Measurements from ENCODE around the gene CLDN5.

DNA sequence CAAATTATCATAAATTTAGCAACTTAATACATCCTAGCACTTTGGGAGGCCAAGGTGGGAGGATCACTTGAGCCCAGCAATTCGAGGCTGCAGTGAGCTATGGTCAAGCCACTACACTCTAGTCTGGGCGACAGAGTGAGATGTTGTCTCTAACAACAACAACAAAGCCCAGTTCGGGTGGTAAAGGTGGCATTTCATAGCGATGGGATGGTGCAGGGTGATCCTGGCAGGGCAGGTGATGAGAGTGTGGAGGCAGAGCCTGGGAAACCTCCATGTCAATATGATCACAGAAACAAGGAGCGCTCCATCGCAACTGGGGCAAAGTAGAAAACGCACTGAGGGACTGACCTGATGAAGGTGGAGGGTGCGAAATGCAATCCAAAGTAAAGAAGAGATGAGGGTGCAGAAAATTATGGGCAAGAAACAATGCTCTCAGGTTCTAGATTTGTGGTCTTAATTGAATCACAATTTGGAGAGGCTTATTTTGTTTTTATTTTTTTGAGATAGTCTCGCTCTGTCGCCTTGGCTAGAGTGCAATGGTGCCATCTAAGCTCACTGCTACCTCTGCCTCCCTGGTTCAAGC, 32.8 kb upstream of the CLDN5 start:
- no peak for TF ChIP-seq EZH2 (IDR thresholded peaks at IDR 0.05; ENCODE audit: borderline replicate concordance, insufficient read depth, low read depth, low read length, poor library complexity, severe bottlenecking)
- TF ChIP-seq, protein P1, sequence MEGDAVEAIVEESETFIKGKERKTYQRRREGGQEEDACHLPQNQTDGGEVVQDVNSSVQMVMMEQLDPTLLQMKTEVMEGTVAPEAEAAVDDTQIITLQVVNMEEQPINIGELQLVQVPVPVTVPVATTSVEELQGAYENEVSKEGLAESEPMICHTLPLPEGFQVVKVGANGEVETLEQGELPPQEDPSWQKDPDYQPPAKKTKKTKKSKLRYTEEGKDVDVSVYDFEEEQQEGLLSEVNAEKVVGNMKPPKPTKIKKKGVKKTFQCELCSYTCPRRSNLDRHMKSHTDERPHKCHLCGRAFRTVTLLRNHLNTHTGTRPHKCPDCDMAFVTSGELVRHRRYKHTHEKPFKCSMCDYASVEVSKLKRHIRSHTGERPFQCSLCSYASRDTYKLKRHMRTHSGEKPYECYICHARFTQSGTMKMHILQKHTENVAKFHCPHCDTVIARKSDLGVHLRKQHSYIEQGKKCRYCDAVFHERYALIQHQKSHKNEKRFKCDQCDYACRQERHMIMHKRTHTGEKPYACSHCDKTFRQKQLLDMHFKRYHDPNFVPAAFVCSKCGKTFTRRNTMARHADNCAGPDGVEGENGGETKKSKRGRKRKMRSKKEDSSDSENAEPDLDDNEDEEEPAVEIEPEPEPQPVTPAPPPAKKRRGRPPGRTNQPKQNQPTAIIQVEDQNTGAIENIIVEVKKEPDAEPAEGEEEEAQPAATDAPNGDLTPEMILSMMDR (IDR thresholded peaks at IDR 0.05): no peak
